GM18858 (cell line): ENCODE data around the gene FIGNL2.
"Not testable (repeated sequence)": the region's sequence is repeated elsewhere in the genome, so short reads cannot be mapped to it uniquely, and the experiment has no call there.

Experiments used
- ATAC-seq: cut with Tn5 transposase; IDR thresholded peaks from one replicate; pipeline ENCODE4 v1.9.1; 2021; ENCODE audit not compliant: unreplicated experiment

The FIGNL2 gene

GRCh38 chr12:51848326-51848727 lies at the start of gene FIGNL2:
Gene FIGNL2, minus strand, starts transcription at chr12:51848718. Its CDS starts 26,305 bp downstream, at chr12:51822413.
- ATAC-seq: no peak

GRCh38 chr12:51897181-51897580 lies 48.7 kb upstream of the FIGNL2 start:
- ATAC-seq: no peak

GRCh38 chr12:51896236-51896635 lies 47.7 kb upstream of the FIGNL2 start:
- no peak for ATAC-seq

GRCh38 chr12:51895378-51896135 lies 47.0 kb upstream of the FIGNL2 start:
- no peak for ATAC-seq

- ATAC-seq: no peak
Measured at GRCh38 chr12:51893786-51894185, 45.3 kb upstream of the FIGNL2 start.

- no peak for ATAC-seq
Measured at GRCh38 chr12:51891843-51892242, 43.3 kb upstream of the FIGNL2 start.

- ATAC-seq: no peak
Measured at GRCh38 chr12:51890511-51891171, 42.1 kb upstream of the FIGNL2 start.

- ATAC-seq: no peak
Measured at GRCh38 chr12:51890133-51890464, 41.6 kb upstream of the FIGNL2 start.

GRCh38 chr12:51889216-51890132 lies 41.0 kb upstream of the FIGNL2 start:
- no peak for ATAC-seq

- ATAC-seq: no peak
Measured at GRCh38 chr12:51888316-51889215, 40.0 kb upstream of the FIGNL2 start.

- ATAC-seq: no peak
Measured at GRCh38 chr12:51887476-51888315, 39.2 kb upstream of the FIGNL2 start, which contains the start of gene ANKRD33. Gene ANKRD33, plus strand, starts transcription at chr12:51888103. Its CDS starts 84 bp downstream, at chr12:51888187.

GRCh38 chr12:51886021-51886710 lies 37.6 kb upstream of the FIGNL2 start:
- no peak for ATAC-seq

- ATAC-seq: not testable (repeated sequence)
Measured at GRCh38 chr12:51885294-51886020, 36.9 kb upstream of the FIGNL2 start.

GRCh38 chr12:51884676-51885229 lies 36.2 kb upstream of the FIGNL2 start:
- ATAC-seq: no peak

GRCh38 chr12:51883998-51884675 lies 35.6 kb upstream of the FIGNL2 start:
- no peak for ATAC-seq

- no peak for ATAC-seq
Measured at GRCh38 chr12:51883295-51883694, 34.8 kb upstream of the FIGNL2 start.

GRCh38 chr12:51879102-51879501 lies 30.6 kb upstream of the FIGNL2 start:
- no peak for ATAC-seq
